IMR-90 (cell line): Measurements from ENCODE around the gene CHMP1B. TPM values are rescaled to one million over a fixed set of nuclear protein-coding genes. Genes with fewer than 3 reads are reported as not detected.

ENCODE experiments used
- ATAC-seq: fragments of 200-7000 bp; cut with Tn5 transposase; 2 replicates; pipeline ENCODE4 v1.9.1; 2020; ENCODE audit warnings: low read depth, mild to moderate bottlenecking, moderate library complexity
- BruUV-seq: library from RNA; stranded (reverse); fragments of 400-500 nt; replicated peaks from 2 replicates; lab custom pipeline; 2021; lab: Mats Ljungman, UMichigan
- CTCF ChIA-PET: fragments of 300-600 bp; formaldehyde crosslinking; extraction: SDS; loops from one replicate; lab custom pipeline; 2021; ENCODE audit warnings: antibody characterized with exemption; lab: Yijun Ruan, JAX
- POLR2A ChIA-PET: fragments of 300-600 bp; sonication (Branson Sonifier 250); formaldehyde crosslinking; loops from one replicate; lab custom pipeline; 2022; ENCODE audit warnings: antibody characterized with exemption; ENCODE audit not compliant: unreplicated experiment; lab: Charles Lee
- DNase-seq: peaks from one replicate; pipeline ENCODE4 v3.0.0; 2013
- H2AFZ ChIP-seq: replicated peaks from 2 replicates; pipeline ENCODE3; 2013; ENCODE audit warnings: low read length, mild to moderate bottlenecking; ENCODE audit not compliant: poor library complexity
- H2AK5ac ChIP-seq: 2 replicates; pipeline ENCODE4 v1.6.1; 2013; ENCODE audit warnings: low read depth, low read length, inconsistent platforms
- H2AK9ac ChIP-seq: replicated peaks from 2 replicates; pipeline ENCODE3; 2013; ENCODE audit warnings: mild to moderate bottlenecking, low read depth, low read length, moderate library complexity; ENCODE audit not compliant: poor library complexity
- H2BK120ac ChIP-seq: 2 replicates; pipeline ENCODE4 v1.6.1; 2013; ENCODE audit warnings: low read depth, low read length, inconsistent platforms
- H2BK15ac ChIP-seq: 3 replicates; pipeline ENCODE4 v1.6.1; 2013; ENCODE audit warnings: low read depth, low read length, inconsistent platforms
- H2BK20ac ChIP-seq: 2 replicates; pipeline ENCODE4 v1.6.1; 2013; ENCODE audit warnings: low read depth, mild to moderate bottlenecking, inconsistent platforms, low read length, moderate library complexity
- H2BK5ac ChIP-seq: 2 replicates; pipeline ENCODE4 v1.6.1; 2013; ENCODE audit warnings: mild to moderate bottlenecking, low read depth, low read length, inconsistent platforms; ENCODE audit not compliant: poor library complexity, severe bottlenecking
- H3K14ac ChIP-seq: replicated peaks from 2 replicates; pipeline ENCODE4 v1.6.1; 2013; ENCODE audit warnings: low read depth, low read length, inconsistent platforms
- H3K18ac ChIP-seq: 2 replicates; pipeline ENCODE4 v1.6.1; 2013; ENCODE audit warnings: low read depth, low read length, control low read depth
- H3K23ac ChIP-seq: 2 replicates; pipeline ENCODE4 v1.6.1; 2013; ENCODE audit warnings: low read depth, low read length, inconsistent platforms
- H3K27ac ChIP-seq: 2 replicates; pipeline ENCODE4 v1.5.1; 2013; ENCODE audit warnings: mild to moderate bottlenecking, control low read depth, low read length; ENCODE audit not compliant: insufficient read depth
- H3K27me3 ChIP-seq: 2 replicates; pipeline ENCODE4 v1.6.1; 2013; ENCODE audit warnings: low read length; ENCODE audit not compliant: control insufficient read depth, insufficient read depth
- H3K36me3 ChIP-seq: 2 replicates; pipeline ENCODE4 v1.6.1; 2013; ENCODE audit warnings: low read length, mixed read lengths; ENCODE audit not compliant: control insufficient read depth, insufficient read depth
- H3K4ac ChIP-seq: 2 replicates; pipeline ENCODE4 v1.6.1; 2013; ENCODE audit warnings: low read depth, low read length, inconsistent platforms
- H3K4me1 ChIP-seq: 2 replicates; pipeline ENCODE4 v1.6.1; 2013; ENCODE audit warnings: low read length, mixed read lengths; ENCODE audit not compliant: control insufficient read depth, insufficient read depth
- H3K4me2 ChIP-seq: 2 replicates; pipeline ENCODE4 v1.6.1; 2013; ENCODE audit warnings: low read depth, mild to moderate bottlenecking, control low read depth, low read length, moderate library complexity
- H3K4me3 ChIP-seq: 2 replicates; pipeline ENCODE4 v1.5.1; 2013; ENCODE audit warnings: low read depth, mild to moderate bottlenecking, control low read depth, low read length, moderate library complexity; ENCODE audit not compliant: insufficient read depth
- H3K56ac ChIP-seq: 2 replicates; pipeline ENCODE4 v1.6.1; 2013; ENCODE audit warnings: low read length, inconsistent platforms; ENCODE audit not compliant: insufficient read depth; ENCODE audit errors: extremely low read depth
- H3K79me1 ChIP-seq, 2 experiments: 2 replicates each; pipeline ENCODE4 v1.6.1; 2013; ENCODE audit warnings: low read length in 2 of 2, inconsistent platforms in 1 of 2, low read depth in 1 of 2
- H3K9ac ChIP-seq: 2 replicates; pipeline ENCODE4 v1.6.1; 2013; ENCODE audit warnings: low read depth, low read length, control low read depth
- H3K9me1 ChIP-seq: 2 replicates; pipeline ENCODE4 v1.6.1; 2013; ENCODE audit warnings: low read length, inconsistent platforms; ENCODE audit not compliant: insufficient read depth
- H3K9me3 ChIP-seq: 2 replicates; pipeline ENCODE4 v1.6.1; 2013; ENCODE audit warnings: low read length; ENCODE audit not compliant: control insufficient read depth, insufficient read depth
- H4K20me1 ChIP-seq: 2 replicates; pipeline ENCODE4 v1.6.1; 2013; ENCODE audit warnings: low read length, inconsistent platforms; ENCODE audit not compliant: insufficient read depth
- H4K5ac ChIP-seq: 2 replicates; pipeline ENCODE4 v1.6.1; 2013; ENCODE audit warnings: mild to moderate bottlenecking, low read depth, low read length, control low read depth
- H4K8ac ChIP-seq, 2 experiments: 2 replicates each; pipeline ENCODE4 v1.6.1; 2013; ENCODE audit warnings: low read depth in 2 of 2, low read length in 2 of 2, control low read depth in 1 of 2, inconsistent platforms in 1 of 2
- H4K91ac ChIP-seq: 2 replicates; pipeline ENCODE4 v1.6.1; 2013; ENCODE audit warnings: low read depth, low read length, inconsistent platforms; ENCODE audit not compliant: insufficient read depth
- CTCF ChIP-seq: conservative IDR thresholded peaks from 2 replicates; pipeline ENCODE4 v1.5.1; 2012; ENCODE audit warnings: mild to moderate bottlenecking, low read depth, low read length, improper control_type of control experiment
- WGBS, 2 experiments: methylation state at CpG; one replicate each; pipeline versions ENCODE4 v1.1.5 to v1.1.7; 2013; ENCODE audit warnings: missing lambda C conversion rate in 2 of 2; ENCODE audit not compliant: insufficient read length in 1 of 2; ENCODE audit errors: extremely low coverage in 2 of 2; 5-methylcytosine and 5-hydroxymethylcytosine counted together
- dilution Hi-C: fragments of 300-500 bp; cut with HindIII; formaldehyde crosslinking; loops from one replicate; pipeline ENCODE4 v1.14.3; 2018; ENCODE audit warnings: low sequenced_read_pairs; ENCODE audit not compliant: unreplicated experiment
- in situ Hi-C: fragments of 300-500 bp; cut with MboI; formaldehyde crosslinking; loops from 3 replicates; pipeline ENCODE4 v1.14.3; 2019; ENCODE audit warnings: low sequenced_read_pairs, inconsistent platforms, mixed read lengths
- intact Hi-C: fragments of 100-400 bp; cut with micrococcal nuclease; formaldehyde crosslinking; loops from 2 replicates; pipeline ENCODE4 v1.10.0; 2022
- polyA plus RNA-seq, 3 experiments: library from polyadenylated mRNA; depleted of rRNA; stranded (reverse); fragments of >200 nt; gene quantifications; 2 replicates each; pipeline ENCODE4 v1.2.3, GENCODE V29; 2012; ENCODE audit warnings: low replicate concordance in 1 of 3
- total RNA-seq: library from RNA; depleted of rRNA; stranded (reverse); fragments of >200 nt; gene quantifications from 2 replicates; pipeline ENCODE4 v1.2.3, GENCODE V29; 2012

Gene CHMP1B
- total and polyA plus RNA-seq, 2 of the 4 experiments (the other 2 are of a cell fraction), result 21.1 to 39.4 TPM

GRCh38 chr18:11831921-11832320 lies 19.3 kb upstream of the CHMP1B start:
- Histone ChIP-seq H3K4ac (no peak overlapping the region), H3K27ac (no peak overlapping the region), H4K91ac (no peak overlapping the region), H4K20me1 (no peaks in the 10 kb centered on the region), H2BK15ac (no peak overlapping the region), H2AK9ac (no peak overlapping the region), H2BK20ac (no peak overlapping the region), H3K9ac (no peak overlapping the region), H3K14ac (no peak overlapping the region), H3K36me3 (no peaks in the 10 kb centered on the region), H2BK120ac (no peak overlapping the region), H3K56ac (no peak overlapping the region), H3K27me3 (no peaks in the 10 kb centered on the region), H3K79me1 (no peaks in the 10 kb centered on the region), H3K4me2 (no peak overlapping the region), H3K4me3 (no peak overlapping the region), H3K4me1 (no peaks in the 10 kb centered on the region), H3K23ac (no peak overlapping the region), H3K9me3 (no peaks in the 10 kb centered on the region), H3K9me1 (no peaks in the 10 kb centered on the region), H2BK5ac (no peak overlapping the region), H4K5ac (no peak overlapping the region), H4K8ac (no peak overlapping the region), H3K18ac (no peak overlapping the region), H2AK5ac (no peak overlapping the region), H2AFZ (no peak overlapping the region)
- no peak for ATAC-seq
- BruUV-seq, result no TSS peak
- WGBS, 2 experiments, result no CpG with 5 or more reads among the region's 3 CpGs
- ChIA-PET POLR2A (no interaction called here), CTCF (no interaction called here)
- in situ Hi-C loops (no loop called here), intact Hi-C loops (loop anchor here (5.0 kb wide), 1 partner anchor 50 kb away; no protein-coding TSS in a partner anchor), dilution Hi-C loops (no loop called here)
- DNase-seq, result no peak
- no peak for TF ChIP-seq CTCF
